A172 (cell line): ENCODE data around the gene ELAVL1. TPM values are rescaled to one million over a fixed set of nuclear protein-coding genes. Genes with fewer than 3 reads are reported as not detected.

Experiments used
- DNase-seq: peaks from one replicate; pipeline ENCODE4 v3.0.0-alpha.2; 2015; ENCODE audit warnings: low spot score
- total RNA-seq: library from RNA; depleted of rRNA; stranded (reverse); fragments of >200 nt; shearing (Covaris generic); gene quantifications from 2 replicates; pipeline ENCODE4 v1.2.3, GENCODE V29; 2014

ELAVL1 gene
- total RNA-seq, 1 experiment from 2014 or later = 69.3 TPM

- DNase-seq = peak; percentile 83
Measured at GRCh38 chr19:7986321-7987113, 18.9 kb downstream of the ELAVL1 start.

DNA sequence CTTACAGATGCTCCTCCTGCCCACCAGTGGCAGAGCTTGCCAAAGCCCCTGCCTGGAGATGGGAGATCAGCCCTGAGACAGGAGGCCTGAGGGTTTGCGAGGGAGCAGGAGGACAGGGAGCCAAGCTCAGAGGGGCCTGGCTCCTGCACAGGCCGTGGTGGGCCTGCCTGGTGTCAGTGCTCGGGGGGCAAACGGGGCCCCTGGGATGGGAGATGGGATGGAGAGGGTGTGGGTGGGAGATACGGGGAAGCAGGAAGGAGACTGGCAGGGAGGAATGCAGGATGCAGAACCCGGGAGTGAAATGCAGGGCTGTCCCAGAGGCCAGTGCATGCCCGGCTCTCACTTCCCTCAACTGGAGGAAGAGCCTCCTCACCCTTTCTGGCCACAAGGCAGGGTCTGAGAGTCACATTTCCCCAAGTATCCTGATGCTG, 19.9 kb downstream of the ELAVL1 start:
- no peak for DNase-seq

- DNase-seq = no peak
Measured at GRCh38 chr19:7983995-7984837, 21.2 kb downstream of the ELAVL1 start.

DNA sequence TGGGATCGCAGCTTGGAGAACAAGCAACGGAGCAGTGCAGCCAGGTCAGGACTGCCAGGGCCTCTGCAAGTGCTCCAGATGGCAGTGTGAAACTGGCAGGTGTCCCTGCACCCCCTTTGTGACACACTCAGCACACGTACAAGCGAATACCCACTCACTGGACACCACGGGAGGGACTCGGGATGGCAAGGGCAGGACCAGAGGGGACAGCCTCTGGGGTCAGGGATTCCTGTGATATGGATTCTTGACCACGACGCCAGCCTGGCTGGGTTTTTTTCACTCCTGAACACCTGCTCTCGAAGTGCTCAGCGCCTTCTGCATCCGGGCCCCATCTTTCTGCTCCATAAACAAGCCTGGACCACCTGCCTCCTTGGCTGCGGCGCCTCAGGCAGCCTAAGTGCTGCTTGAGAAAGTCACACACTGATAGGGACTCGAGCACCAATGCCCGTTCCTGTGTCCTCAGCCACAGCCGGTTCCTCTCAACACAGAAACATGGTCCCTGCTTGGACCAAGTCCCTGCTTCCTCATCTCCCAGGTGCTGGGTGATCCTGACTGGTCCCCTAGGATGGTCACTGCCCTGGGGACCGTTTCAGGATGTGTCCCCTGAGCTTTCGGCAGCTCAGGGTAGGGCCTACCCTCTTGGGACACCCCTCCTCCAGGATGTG, 22.0 kb downstream of the ELAVL1 start:
- DNase-seq = no peak

- no peak for DNase-seq
Measured at GRCh38 chr19:7982651-7983099, 22.8 kb downstream of the ELAVL1 start.

DNA sequence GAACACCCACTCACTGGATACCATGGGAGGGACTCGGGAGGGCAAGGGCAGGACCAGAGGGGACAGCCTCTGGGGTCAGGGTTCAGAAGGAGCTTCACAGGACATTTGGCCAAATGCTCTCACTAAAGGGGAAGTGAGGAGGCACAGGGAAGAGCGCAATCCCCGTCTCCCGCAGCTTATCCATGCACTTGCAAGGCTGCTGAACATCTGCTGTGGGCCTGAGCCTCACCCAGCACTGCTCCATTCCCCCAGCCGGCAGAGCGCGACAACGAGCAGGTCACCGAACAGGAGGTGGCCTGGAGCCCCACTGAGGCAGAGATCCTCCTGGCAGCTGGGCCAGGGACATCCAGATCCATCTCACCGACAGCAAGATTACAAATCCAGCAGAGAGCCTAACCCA, 23.3 kb downstream of the ELAVL1 start:
- DNase-seq = no peak

DNA sequence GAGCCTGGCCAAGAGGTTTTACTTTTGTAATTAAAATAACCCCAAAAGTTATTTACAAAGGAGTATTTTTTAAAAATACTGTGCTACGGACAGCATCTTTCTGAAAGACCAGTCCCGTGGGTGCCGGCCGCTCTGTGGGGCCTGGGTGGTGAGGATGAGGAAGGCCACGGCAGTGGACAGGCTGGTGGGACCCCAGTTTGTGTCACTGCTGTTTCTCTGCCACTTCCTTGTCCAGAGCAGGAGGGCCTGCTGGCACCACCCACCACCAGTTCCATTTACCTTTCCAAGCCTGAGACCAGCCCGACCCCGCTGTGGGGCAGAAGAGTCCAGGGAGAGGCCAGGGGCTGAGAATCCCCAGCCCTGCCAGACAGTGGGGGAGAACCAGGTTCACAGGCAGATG, 23.8 kb downstream of the ELAVL1 start:
- DNase-seq = no peak

- DNase-seq = no peak
Measured at GRCh38 chr19:7981199-7981598, 24.2 kb downstream of the ELAVL1 start.

DNA sequence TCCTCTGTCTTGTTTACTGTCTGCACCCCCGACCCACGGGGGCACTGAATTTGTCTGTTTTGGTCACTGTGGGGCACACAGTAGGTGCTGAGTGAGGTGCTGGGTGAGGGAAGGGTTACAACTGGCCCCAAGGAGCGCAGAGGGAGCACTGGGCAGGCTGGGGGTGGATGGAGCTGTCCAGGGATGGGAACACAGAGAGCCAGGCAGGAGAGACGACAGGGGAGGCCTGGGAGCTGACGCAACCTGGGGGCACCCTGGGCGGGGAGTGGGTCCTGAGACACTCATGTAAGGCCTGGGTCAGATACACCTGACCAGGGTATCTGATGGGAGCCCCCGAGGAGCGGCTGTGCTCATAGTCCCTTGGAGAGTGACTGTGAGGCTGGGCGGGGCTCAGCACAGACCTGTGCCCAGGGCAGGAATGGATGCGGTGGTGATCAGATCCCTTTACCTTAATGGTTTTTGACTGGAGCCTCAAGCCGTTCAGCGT, 24.8 kb downstream of the ELAVL1 start:
- DNase-seq = no peak

GRCh38 chr19:7980168-7980567, 25.3 kb downstream of the ELAVL1 start:
- DNase-seq = no peak

GRCh38 chr19:7979559-7979958, 25.9 kb downstream of the ELAVL1 start:
- no peak for DNase-seq

DNA sequence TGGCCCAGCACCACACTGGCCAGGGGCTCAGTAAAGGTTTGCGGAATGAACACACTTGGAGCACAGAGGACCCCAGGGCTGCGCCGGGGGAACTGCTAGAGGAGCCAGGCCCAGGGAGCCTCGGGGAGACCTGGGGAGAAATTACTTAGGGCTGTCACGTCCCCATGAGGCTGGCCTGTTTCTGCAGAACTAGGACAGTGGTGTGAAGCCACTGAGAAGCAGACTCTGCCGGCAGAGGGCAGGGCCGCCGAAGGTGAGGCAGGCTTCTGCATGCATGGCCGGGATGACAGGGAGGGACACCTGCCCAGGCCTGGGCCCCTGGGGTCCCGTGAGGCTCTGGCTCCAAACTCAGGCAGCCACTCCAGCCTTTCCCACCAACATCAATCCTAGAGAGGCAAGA, 26.4 kb downstream of the ELAVL1 start:
- DNase-seq = no peak

DNA sequence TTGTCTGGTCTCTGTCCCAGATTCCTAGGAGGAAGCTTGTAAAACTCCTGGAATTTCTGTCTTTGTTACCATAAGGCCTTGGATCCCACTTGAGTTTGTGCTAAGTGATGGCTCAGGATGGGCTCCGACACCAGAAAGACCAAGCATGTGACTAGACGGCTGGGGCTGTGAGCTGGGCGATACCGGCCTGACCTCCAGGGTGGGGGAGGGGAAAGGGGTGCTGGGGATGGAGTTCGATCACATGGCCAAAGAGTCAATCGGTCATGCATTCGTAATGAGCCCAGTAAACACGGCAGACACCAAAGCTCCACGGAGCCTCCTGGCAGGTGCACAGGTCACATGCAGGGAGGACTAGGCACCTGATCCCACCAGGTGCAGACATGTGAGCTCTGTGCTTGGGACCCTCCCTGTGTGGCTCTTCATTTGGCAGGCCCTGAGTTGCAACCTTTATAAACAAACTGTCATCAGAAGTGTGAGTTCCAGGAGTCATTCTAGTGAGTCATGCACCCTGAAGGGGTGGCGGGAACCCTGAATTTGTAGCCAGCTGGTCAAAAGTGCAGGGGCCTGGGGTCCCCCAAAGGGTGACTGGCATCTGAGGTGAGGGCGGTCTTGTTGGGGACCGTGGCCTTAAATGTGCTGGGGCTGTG, 27.1 kb downstream of the ELAVL1 start:
- DNase-seq = no peak

DNA sequence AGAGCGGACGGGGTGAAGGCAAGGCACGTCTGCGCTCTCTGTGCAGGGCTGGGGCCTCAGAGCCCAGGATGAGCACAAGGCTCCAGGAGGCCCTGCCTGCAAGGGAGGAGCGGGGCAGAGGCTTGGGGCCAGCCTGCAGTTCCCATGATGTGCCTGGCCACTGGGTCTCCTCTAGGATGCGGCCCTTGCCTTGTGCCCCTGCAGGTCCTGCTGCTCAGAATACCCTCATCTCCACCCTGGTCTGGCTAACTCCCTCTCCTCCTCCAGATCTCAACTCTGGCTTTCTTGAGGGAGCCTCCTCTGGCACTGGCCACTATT, 27.8 kb downstream of the ELAVL1 start:
- no peak for DNase-seq

GRCh38 chr19:7977021-7977722, 28.3 kb downstream of the ELAVL1 start:
- no peak for DNase-seq

DNA sequence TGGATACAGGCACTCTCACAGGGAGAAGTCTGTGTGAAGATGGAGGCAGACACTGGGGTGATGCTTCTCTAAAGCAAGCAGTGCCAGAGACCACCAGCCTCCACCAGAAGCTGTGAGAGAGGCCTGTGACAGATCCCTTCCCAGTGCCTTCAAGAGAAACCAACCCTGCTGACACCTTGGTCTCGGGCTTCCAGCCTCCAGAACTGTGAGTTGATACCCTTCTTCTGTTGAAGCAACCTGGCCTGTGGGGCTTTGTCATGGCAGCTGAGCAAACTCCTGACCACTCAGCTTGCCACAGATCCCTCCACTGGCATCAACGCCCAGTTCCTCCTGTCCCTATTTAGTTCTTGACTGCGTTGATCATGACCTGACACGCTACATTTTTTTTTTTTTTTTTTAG, 29.0 kb downstream of the ELAVL1 start:
- no peak for DNase-seq

- no peak for DNase-seq
Measured at GRCh38 chr19:7975037-7975436, 30.4 kb downstream of the ELAVL1 start.

DNA sequence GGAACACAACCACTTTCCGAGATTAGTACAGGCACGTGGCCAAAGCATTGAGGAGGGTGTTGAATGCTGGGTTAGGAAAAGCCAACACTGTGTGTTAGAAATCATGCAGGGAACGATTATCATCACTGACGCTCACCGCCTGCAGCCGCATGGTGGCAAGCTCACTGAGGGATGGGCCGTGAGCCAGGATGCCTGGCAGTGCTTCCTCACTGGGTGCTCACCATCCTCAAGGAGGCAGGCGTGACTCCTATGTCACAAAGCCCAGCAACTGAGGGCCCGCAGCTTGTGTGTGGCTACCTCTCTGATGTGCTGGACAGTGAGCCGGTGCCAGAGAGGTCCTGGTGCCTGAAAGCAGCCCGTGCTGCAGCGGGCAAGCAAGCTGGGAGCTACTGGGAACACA, 31.6 kb downstream of the ELAVL1 start:
- no peak for DNase-seq

DNA sequence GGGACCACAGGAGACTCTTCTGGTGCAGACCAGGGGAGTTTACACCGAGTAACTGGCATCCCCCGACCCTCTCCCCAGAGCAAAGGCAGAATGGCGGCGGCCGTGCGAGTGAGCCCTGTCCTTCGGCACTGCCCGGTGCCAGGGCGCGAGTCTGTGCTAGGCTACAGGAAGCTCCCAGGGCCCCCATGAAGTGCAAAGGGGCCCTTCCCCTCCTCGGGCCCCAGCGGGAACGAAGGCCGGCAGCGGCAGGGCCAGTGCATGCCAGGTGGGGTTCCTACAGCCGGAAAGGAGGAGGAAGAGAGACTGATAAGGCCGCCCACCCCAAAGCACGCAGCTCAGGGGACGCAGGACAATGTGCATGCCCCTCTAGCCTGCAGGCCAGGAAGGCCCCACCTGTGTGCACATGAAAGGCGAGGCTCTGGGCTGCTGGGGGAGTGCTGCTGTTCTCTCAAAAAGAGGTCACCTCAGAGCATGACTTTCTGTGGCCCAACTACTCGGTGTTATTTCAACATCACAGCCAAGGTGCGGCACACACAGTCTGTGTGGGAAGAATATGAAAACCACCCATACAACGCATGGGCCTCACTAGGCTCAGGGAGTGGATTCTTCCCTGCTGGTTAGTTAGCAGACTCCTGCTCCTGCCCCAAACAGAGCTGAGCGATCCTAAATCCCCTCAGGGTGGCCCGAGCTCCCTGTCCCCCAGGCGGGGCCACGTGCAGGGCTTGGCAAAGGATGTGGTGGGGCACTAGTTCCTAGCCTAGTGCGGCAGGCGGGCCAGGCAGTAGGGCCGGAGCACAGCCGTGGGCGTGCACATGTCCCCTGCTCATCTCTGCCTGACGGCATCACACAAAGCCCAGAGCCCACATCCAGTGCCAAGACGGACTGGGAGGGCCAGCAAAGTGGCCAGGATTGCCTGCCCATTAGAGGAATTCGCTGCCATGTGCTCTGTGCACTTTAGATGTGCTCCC, 33.6 kb downstream of the ELAVL1 start:
- DNase-seq = no peak
